Keratinocyte (primary cell): ENCODE results near the gene GNAL. TPM values are rescaled to one million over a fixed set of nuclear protein-coding genes. Genes with fewer than 3 reads are reported as not detected.

Source experiments
- DNase-seq: peaks from one replicate; pipeline ENCODE4 v3.0.0-alpha.2; 2011; ENCODE audit warnings: low read depth, missing footprints, low spot score
- FAIRE-seq: peaks from 2 replicates; lab custom pipeline; 2011; peaks lifted over from hg19 to GRCh38; lab: Jason Lieb, UNC
- H2AFZ ChIP-seq: 2 replicates; pipeline ENCODE4 v1.6.0; 2012; ENCODE audit warnings: low read length, control low read depth, inconsistent platforms; ENCODE audit not compliant: control insufficient read depth
- H3K27ac ChIP-seq: 2 replicates; pipeline ENCODE4 v1.5.1; 2011; ENCODE audit warnings: low read length; ENCODE audit not compliant: control insufficient read depth, insufficient read depth
- H3K27me3 ChIP-seq: 3 replicates; pipeline ENCODE4 v1.6.0; 2011; ENCODE audit warnings: low read length; ENCODE audit not compliant: control insufficient read depth, insufficient read depth; ENCODE audit errors: extremely low read depth
- H3K36me3 ChIP-seq, 2 experiments: 2 replicates in 1 of 2; 3 replicates in 1 of 2; pipeline ENCODE4 v1.5.1; 2011; ENCODE audit warnings: low read length in 2 of 2, mild to moderate bottlenecking in 1 of 2; ENCODE audit not compliant: control insufficient read depth in 2 of 2, insufficient read depth in 2 of 2; ENCODE audit errors: extremely low read depth in 1 of 2
- H3K4me1 ChIP-seq: 3 replicates; pipeline ENCODE4 v1.5.1; 2011; ENCODE audit warnings: low read length; ENCODE audit not compliant: control insufficient read depth, insufficient read depth; ENCODE audit errors: extremely low read depth
- H3K4me2 ChIP-seq: 3 replicates; pipeline ENCODE4 v1.6.0; 2011; ENCODE audit warnings: low read depth, low read length; ENCODE audit not compliant: control insufficient read depth, insufficient read depth; ENCODE audit errors: extremely low read depth
- H3K4me3 ChIP-seq, 3 experiments: fragments of 200-600 bp in 1 of 3; sonication (generic) in 1 of 3; 2 replicates in 2 of 3; 3 replicates in 1 of 3; pipeline ENCODE4 v1.5.1; 2011 to 2016; ENCODE audit warnings: low read length in 3 of 3, mild to moderate bottlenecking in 3 of 3, control low read depth in 2 of 3, inconsistent platforms in 1 of 3, low read depth in 1 of 3, mixed read lengths in 1 of 3, mixed run types in 1 of 3, moderate library complexity in 1 of 3; ENCODE audit not compliant: control insufficient read depth in 2 of 3, insufficient read depth in 2 of 3; ENCODE audit errors: extremely low read depth in 1 of 3
- H3K79me2 ChIP-seq: 2 replicates; pipeline ENCODE4 v1.6.0; 2012; ENCODE audit warnings: low read length; ENCODE audit not compliant: control insufficient read depth, insufficient read depth
- H3K9ac ChIP-seq: 3 replicates; pipeline ENCODE4 v1.6.0; 2011; ENCODE audit warnings: low read length; ENCODE audit not compliant: control insufficient read depth, insufficient read depth; ENCODE audit errors: extremely low read depth
- H3K9me1 ChIP-seq: 3 replicates; pipeline ENCODE4 v1.6.0; 2011; ENCODE audit warnings: low read length; ENCODE audit not compliant: control insufficient read depth, insufficient read depth; ENCODE audit errors: extremely low read depth
- H3K9me3 ChIP-seq: 2 replicates; pipeline ENCODE4 v1.5.1; 2012; ENCODE audit warnings: low read depth, low read length; ENCODE audit not compliant: control insufficient read depth
- H4K20me1 ChIP-seq: 3 replicates; pipeline ENCODE4 v1.6.0; 2011; ENCODE audit warnings: low read length; ENCODE audit not compliant: control insufficient read depth, insufficient read depth; ENCODE audit errors: extremely low read depth
- EZH2 ChIP-seq: IDR thresholded peaks from one replicate; pipeline ENCODE4 v1.6.1; 2012; ENCODE audit warnings: inconsistent platforms, mild to moderate bottlenecking, low read length, moderate library complexity
- dilution Hi-C: fragments of 300-500 bp; cut with MboI; formaldehyde crosslinking; loops from one replicate; pipeline ENCODE4 v1.7.0; 2020; ENCODE audit warnings: low sequenced_read_pairs; ENCODE audit not compliant: extremely low pct_ligation_motif_present
- polyA plus RNA-seq, 5 experiments: library from polyadenylated mRNA; depleted of rRNA in 3 of 5; stranded (reverse) in 3 of 5; stranded (forward) in 1 of 5; unstranded in 1 of 5; fragments of >200 nt; gene quantifications; 1 replicate in 1 of 5; 2 replicates in 3 of 5; 3 replicates in 1 of 5; pipeline versions ENCODE4 v1.2.1 to v1.2.3, GENCODE V29; 2011 to 2012; ENCODE audit warnings: missing spikeins in 2 of 5, low read depth in 1 of 5, low replicate concordance in 1 of 5
- TF ChIP-seq, protein P1 (sequence below), 3 experiments: IDR thresholded peaks in 1 of 3; conservative IDR thresholded peaks in 1 of 3; optimal IDR thresholded peaks in 1 of 3; 2 replicates in 2 of 3; 3 replicates in 1 of 3; pipeline versions ENCODE3 to v1.5.1; 2011; ENCODE audit warnings: low read length in 3 of 3, mild to moderate bottlenecking in 3 of 3, moderate library complexity in 2 of 3, control low read depth in 1 of 3, inconsistent platforms in 1 of 3; ENCODE audit not compliant: insufficient read depth in 2 of 3; ENCODE audit errors: extremely low read depth in 1 of 3

GNAL gene
- polyA plus RNA-seq, 1 donor (not counting 4 experiments of a cell fraction or from before 2014, with no cell fraction given), result 30.0 TPM

DNA sequence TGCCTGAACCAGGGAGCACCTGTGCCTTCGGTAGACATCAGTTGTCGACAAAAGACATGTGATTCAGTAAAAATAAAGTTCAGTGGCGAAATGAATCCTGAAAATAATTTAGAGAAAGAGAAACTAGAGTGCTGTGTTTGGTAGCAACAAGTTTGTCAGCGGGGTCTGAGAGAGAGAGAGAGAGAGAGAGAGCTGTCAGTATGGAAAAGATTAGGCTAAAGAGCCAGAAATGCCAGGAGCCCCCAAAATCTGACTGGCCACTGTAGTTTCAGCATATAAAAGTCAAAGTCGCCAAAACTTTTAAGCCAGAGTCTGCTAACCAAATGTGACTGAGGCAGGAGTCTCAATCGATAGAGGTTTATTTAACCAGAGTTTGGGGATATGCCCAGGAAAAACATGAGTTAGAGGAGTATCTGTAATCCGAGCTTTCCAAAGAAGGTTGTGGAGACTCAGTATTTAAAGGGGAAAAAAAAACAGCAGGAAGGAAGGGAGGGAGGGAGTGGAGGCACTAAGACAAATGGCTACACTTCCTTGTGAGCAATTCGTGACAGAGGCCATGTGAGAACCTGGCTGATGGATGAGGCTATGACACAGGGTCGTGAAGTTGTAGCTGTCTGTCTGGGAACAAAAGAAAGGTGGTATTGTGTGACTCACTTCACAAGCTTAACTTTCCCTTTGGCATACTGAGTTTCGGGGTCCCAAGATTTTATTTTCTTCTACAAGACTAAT is 20.5 kb upstream of the GNAL start:
- no peaks in the 10 kb centered on the region for H3K9me1 ChIP-seq
- no peaks in the 10 kb centered on the region for H3K36me3 ChIP-seq
- no peaks in the 10 kb centered on the region for H3K27me3 ChIP-seq
- dilution Hi-C loops, result no loop called here
- H3K4me1 ChIP-seq, result peaks cover 17% of the 10 kb centered on the region
- no peaks in the 10 kb centered on the region for H3K9me3 ChIP-seq
- FAIRE-seq, result peak; percentile 83
- no peak overlapping the region for H3K9ac ChIP-seq
- no peak overlapping the region for H3K4me3 ChIP-seq
- TF ChIP-seq, protein P1, sequence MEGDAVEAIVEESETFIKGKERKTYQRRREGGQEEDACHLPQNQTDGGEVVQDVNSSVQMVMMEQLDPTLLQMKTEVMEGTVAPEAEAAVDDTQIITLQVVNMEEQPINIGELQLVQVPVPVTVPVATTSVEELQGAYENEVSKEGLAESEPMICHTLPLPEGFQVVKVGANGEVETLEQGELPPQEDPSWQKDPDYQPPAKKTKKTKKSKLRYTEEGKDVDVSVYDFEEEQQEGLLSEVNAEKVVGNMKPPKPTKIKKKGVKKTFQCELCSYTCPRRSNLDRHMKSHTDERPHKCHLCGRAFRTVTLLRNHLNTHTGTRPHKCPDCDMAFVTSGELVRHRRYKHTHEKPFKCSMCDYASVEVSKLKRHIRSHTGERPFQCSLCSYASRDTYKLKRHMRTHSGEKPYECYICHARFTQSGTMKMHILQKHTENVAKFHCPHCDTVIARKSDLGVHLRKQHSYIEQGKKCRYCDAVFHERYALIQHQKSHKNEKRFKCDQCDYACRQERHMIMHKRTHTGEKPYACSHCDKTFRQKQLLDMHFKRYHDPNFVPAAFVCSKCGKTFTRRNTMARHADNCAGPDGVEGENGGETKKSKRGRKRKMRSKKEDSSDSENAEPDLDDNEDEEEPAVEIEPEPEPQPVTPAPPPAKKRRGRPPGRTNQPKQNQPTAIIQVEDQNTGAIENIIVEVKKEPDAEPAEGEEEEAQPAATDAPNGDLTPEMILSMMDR (optimal IDR thresholded peaks at IDR 0.05 in 1 of 3, IDR thresholded peaks at IDR 0.05 in 1 of 3, conservative IDR thresholded peaks at IDR 0.05 in 1 of 3; ENCODE audit: extremely low read depth in 1 of 3, insufficient read depth in 2 of 3, low read length in 3 of 3), result no peak
- no peak for TF ChIP-seq EZH2
- no peaks in the 10 kb centered on the region for H4K20me1 ChIP-seq
- no peak overlapping the region for H3K4me2 ChIP-seq
- H2AFZ ChIP-seq, result no peak overlapping the region
- H3K79me2 ChIP-seq, result no peaks in the 10 kb centered on the region
- no peak for DNase-seq
- H3K27ac ChIP-seq, result peak overlapping the region; percentile 29

DNA sequence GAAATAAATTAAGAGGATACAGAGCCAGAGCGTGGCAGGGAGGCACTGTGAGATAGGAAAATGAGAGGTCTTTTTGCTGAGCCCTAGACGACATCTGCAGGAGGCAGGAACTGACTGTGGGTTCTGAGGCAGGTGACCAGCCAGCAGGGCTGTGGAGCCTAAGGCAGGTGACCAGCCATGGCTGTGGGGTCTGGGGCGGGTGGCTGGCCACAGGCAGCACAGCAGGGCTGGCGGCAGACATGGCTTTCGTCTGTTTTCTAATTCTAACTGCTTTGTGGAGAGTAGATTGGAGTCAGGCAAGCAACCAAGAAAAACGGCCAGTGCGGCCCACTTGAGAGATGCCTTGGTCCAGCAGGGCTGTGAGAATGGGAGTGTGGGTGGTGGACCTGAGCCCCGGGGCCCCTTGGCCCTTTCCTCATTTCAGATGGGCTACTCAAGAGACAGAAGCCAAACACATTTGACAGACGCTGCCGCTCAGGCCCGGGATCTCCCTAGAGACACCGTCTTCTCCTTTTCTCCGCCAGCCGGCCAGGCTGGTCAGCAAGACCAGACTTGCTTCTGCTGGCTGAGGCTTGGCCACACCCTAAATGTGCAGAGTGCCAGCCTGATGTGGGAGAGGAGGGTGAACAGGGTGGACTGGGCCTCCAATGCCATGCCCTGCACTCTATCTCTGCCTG is 19.7 kb upstream of the GNAL start:
- H3K27ac ChIP-seq, result peak overlapping the region; percentile 29
- H2AFZ ChIP-seq, result peak overlapping the region; percentile 55
- H3K9me3 ChIP-seq, result no peaks in the 10 kb centered on the region
- peak overlapping the region; percentile 60 for H3K4me2 ChIP-seq
- no peaks in the 10 kb centered on the region for H3K27me3 ChIP-seq
- peak; percentile 97 for FAIRE-seq
- H3K36me3 ChIP-seq, result no peaks in the 10 kb centered on the region
- H3K9ac ChIP-seq, result peak overlapping the region; percentile 49
- peak overlapping the region in 2 of 3 experiments; percentile 7 to 29 for H3K4me3 ChIP-seq
- dilution Hi-C loops, result no loop called here
- no peaks in the 10 kb centered on the region for H4K20me1 ChIP-seq
- no peaks in the 10 kb centered on the region for H3K79me2 ChIP-seq
- no peaks in the 10 kb centered on the region for H3K9me1 ChIP-seq
- TF ChIP-seq EZH2, result no peak
- TF ChIP-seq, protein P1 (optimal IDR thresholded peaks at IDR 0.05 in 1 of 3, IDR thresholded peaks at IDR 0.05 in 1 of 3, conservative IDR thresholded peaks at IDR 0.05 in 1 of 3; ENCODE audit: extremely low read depth in 1 of 3, insufficient read depth in 2 of 3, low read length in 3 of 3), result no peak
- H3K4me1 ChIP-seq, result peaks cover 17% of the 10 kb centered on the region
- DNase-seq, result peak; percentile 50
